Lung (tissue), 12 donors: ENCODE data around the gene DMBX1. TPM values are rescaled to one million over a fixed set of nuclear protein-coding genes. Genes with fewer than 3 reads are reported as not detected.

Experiments used
- ATAC-seq: fragments of 200-7000 bp; cut with Tn5 transposase; one replicate; pipeline ENCODE4 v1.9.1; 2020; ENCODE audit warnings: moderate number of reproducible peaks; ENCODE audit not compliant: insufficient read depth, low FRiP score
- DNase-seq, 3 donors: peaks; one replicate each; pipeline ENCODE4 v3.0.0-alpha.2; 2013 to 2017
- H3K27ac ChIP-seq, 2 donors: one replicate each; pipeline ENCODE4 v1.5.1; 2013; ENCODE audit warnings: mild to moderate bottlenecking in 2 of 2, moderate library complexity in 2 of 2, control low read depth in 1 of 2, inconsistent platforms in 1 of 2, low read depth in 1 of 2, low read length in 1 of 2
- H3K27me3 ChIP-seq, 3 donors: one replicate each; pipeline ENCODE4 v1.5.1; 2013; ENCODE audit warnings: low read length in 2 of 3; ENCODE audit not compliant: control insufficient read depth in 3 of 3, insufficient read depth in 3 of 3
- H3K36me3 ChIP-seq, 4 donors: one replicate each; pipeline ENCODE4 v1.5.1; 2013; ENCODE audit warnings: low read length in 4 of 4, mild to moderate bottlenecking in 1 of 4, moderate library complexity in 1 of 4; ENCODE audit not compliant: control insufficient read depth in 4 of 4, insufficient read depth in 4 of 4
- H3K4me1 ChIP-seq, 5 donors: one replicate each; pipeline ENCODE4 v1.5.1; 2013; ENCODE audit warnings: low read length in 5 of 5, mild to moderate bottlenecking in 2 of 5, moderate library complexity in 1 of 5; ENCODE audit not compliant: control insufficient read depth in 5 of 5, insufficient read depth in 5 of 5
- H3K4me3 ChIP-seq: one replicate; pipeline ENCODE4 v1.5.1; 2013; ENCODE audit warnings: mild to moderate bottlenecking, control low read depth, moderate library complexity
- H3K9ac ChIP-seq, 2 donors: one replicate each; pipeline ENCODE4 v1.5.1; 2013; ENCODE audit warnings: low read length in 2 of 2, control low read depth in 1 of 2; ENCODE audit not compliant: insufficient read depth in 1 of 2
- H3K9me3 ChIP-seq, 4 donors: one replicate each; pipeline ENCODE4 v1.5.1; 2013; ENCODE audit warnings: low read length in 3 of 4, mild to moderate bottlenecking in 1 of 4, moderate library complexity in 1 of 4; ENCODE audit not compliant: control insufficient read depth in 4 of 4, insufficient read depth in 3 of 4
- CTCF ChIP-seq: IDR thresholded peaks from 2 replicates; pipeline ENCODE4 v1.5.1; 2012; ENCODE audit warnings: mild to moderate bottlenecking; ENCODE audit errors: control extremely low read depth, extremely low read depth
- WGBS, 2 donors: extraction: QIAGEN DNeasy Blood & Tissue Kit; methylation state at CpG; one replicate each; pipeline ENCODE4 v1.1.7; 2013; 5-methylcytosine and 5-hydroxymethylcytosine counted together
- polyA plus RNA-seq, 2 donors: library from polyadenylated mRNA; stranded (reverse); fragments of 200-250 nt; gene quantifications; one replicate each; pipeline ENCODE4 v1.2.1, GENCODE V29; 2013
- total RNA-seq, 2 donors: library from RNA; depleted of rRNA in 1 of 2; stranded (reverse); fragments of >200 nt in 1 of 2; gene quantifications; one replicate each; pipeline ENCODE4 v1.2.1, GENCODE V29; 2014 to 2021
- donor health status: control.
- donor health status: control.
- donor health status: Bipolar disorder and iron deficiency.
- donor health status: healthy.
- donor health status: DM: yes; HTN: yes; CAD: no.

The DMBX1 gene
- total and polyA plus RNA-seq, 4 donors: 0.01 to 0.09 TPM; not detected in 2

- TF ChIP-seq CTCF: no peak
- H3K27ac ChIP-seq: no peak overlapping the region
- H3K27me3 ChIP-seq: peaks cover 0 to 38% (median 17%) of the 10 kb centered on the region in 3 donors
- WGBS, 2 donors: 61 to 69% methylated on average over 4 of the region's 4 CpGs
- ATAC-seq: no peak
- H3K4me3 ChIP-seq: no peak overlapping the region
- no peak overlapping the region for H3K9ac ChIP-seq
- no peaks in the 10 kb centered on the region for H3K4me1 ChIP-seq
- H3K9me3 ChIP-seq: no peaks in the 10 kb centered on the region
- H3K36me3 ChIP-seq: no peaks in the 10 kb centered on the region
- no peak for DNase-seq
These were observed 31.4 kb upstream of the DMBX1 start for GRCh38 chr1:46458190-46458589.

GRCh38 chr1:46458846-46459245 is 30.8 kb upstream of the DMBX1 start:
- no peak for TF ChIP-seq CTCF
- ATAC-seq: no peak

GRCh38 chr1:46459315-46459714 is 30.3 kb upstream of the DMBX1 start:
- DNase-seq: no peak
- Histone ChIP-seq H3K4me1 (no peaks in the 10 kb centered on the region), H3K27ac (no peak overlapping the region), H3K36me3 (no peaks in the 10 kb centered on the region), H3K4me3 (no peak overlapping the region), H3K27me3 (peaks cover 0 to 31% (median 16%) of the 10 kb centered on the region in 3 donors), H3K9me3 (no peaks in the 10 kb centered on the region), H3K9ac (no peak overlapping the region)
- 79 to 85% methylated on average over 8 of the region's 8 CpGs for WGBS, 2 donors
- TF ChIP-seq CTCF: no peak
- no peak for ATAC-seq

More at GRCh38 chr1:46458846-46459245, 30.8 kb upstream of the DMBX1 start:
- Histone ChIP-seq H3K4me1 (no peaks in the 10 kb centered on the region), H3K36me3 (no peaks in the 10 kb centered on the region), H3K9ac (no peak overlapping the region), H3K4me3 (no peak overlapping the region), H3K27ac (no peak overlapping the region), H3K9me3 (no peaks in the 10 kb centered on the region), H3K27me3 (peaks cover 0 to 34% (median 17%) of the 10 kb centered on the region in 3 donors)
- WGBS, 2 donors: 63 to 79% methylated on average over 7 of the region's 7 CpGs
- DNase-seq: no peak
